ENCODE measurements around the gene RIPPLY3.

RIPPLY3 gene

DNA sequence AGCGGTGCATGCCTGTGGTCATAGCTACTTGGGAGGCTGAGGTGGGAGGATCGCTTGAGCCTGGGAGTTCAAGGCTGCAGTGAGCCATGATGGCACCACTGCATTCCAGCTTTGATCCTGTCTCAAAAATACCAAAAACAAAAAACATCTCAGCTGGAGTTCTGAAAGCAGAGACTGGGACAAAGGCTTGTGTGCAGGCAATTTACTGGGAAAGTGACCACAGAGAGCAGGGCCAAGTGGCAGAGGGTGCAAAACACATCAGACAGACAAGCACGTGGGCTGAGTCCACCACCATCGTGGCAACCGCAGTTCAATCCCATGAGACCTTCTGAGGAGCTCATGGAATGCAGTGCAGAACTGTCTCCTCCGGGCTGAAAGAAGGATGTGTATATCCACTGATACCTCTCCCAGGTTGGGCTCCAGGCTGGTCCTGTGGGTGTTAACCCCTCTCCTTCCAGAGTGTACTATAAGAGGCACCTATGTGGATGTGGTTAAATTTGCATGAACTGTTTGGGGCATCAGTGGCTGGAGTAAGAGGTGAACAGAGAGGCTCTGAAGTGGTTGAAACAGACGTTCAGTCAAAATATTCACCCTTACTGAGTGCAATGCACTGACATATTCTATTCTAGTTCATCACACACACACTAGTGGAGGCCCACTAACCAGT, 55.6 kb downstream of the RIPPLY3 start:
- no peak for DNase-seq (ENCODE audit: low read depth in 2 of 2)

DNA sequence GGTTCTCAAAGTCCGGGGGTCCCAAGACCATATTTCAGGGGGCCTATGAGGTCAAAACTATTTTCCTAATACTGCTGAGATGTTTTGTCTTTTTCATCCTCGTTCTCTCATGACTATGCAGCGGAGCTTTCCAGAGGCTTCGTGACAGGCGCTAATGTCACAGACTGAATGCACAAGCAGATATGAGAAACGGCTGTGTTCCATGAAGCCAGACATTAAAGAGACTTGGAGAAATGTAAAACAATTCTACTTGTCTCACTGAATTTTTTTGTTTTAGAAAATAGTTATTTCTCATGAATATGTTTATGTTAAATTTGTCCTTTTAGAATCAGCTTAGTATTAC, 56.1 kb downstream of the RIPPLY3 start:
- DNase-seq (ENCODE audit: low read depth in 2 of 2) = no peak

GRCh38 chr21:37063433-37063832, 56.9 kb downstream of the RIPPLY3 start:
- no peak for DNase-seq (ENCODE audit: low read depth in 2 of 2)

DNA sequence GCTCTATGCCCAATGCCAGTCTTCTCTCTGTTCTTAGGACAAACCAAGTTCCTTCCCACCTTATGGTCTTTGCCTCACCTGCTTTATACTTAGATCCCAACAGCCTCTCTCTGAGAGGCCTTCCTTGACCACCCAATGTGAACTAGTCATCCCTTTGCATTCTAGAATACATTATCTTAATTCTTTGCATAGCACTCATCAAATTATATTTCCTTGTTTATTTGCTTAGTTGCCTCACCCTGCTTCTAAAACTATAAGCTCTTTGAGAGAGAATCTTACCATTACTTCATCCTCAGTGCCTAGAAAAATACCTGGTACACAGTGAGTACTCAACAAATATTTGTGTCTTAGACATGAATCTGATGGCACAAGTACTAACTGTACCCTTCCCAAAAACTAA, 58.3 kb downstream of the RIPPLY3 start:
- no peak for DNase-seq (ENCODE audit: low read depth in 2 of 2)

- DNase-seq (ENCODE audit: low read depth in 2 of 2) = no peak
Measured at GRCh38 chr21:37065561-37066177, 59.2 kb downstream of the RIPPLY3 start.
